ENCODE measurements around the gene SMARCAL1.

SMARCAL1 gene

GRCh38 chr2:216430811-216431530 lies 18.7 kb downstream of the SMARCAL1 start:
- no peak for TF ChIP-seq CTCF (IDR thresholded peaks at IDR 0.05; ENCODE audit: low read depth, low read length, missing control alignments)
- peaks cover 25% of the 10 kb centered on the region for H3K36me3 ChIP-seq (replicated peaks)
- H3K4me3 ChIP-seq (ENCODE audit: low read depth, low read length): no peak overlapping the region
- H3K27me3 ChIP-seq (replicated peaks): no peaks in the 10 kb centered on the region
- in situ Hi-C loops (cut with HindIII; ENCODE audit: low pct_ligation_motif_present, low sequenced_read_pairs): no loop called here
- no peak overlapping the region for H3K27ac ChIP-seq
- DNase-seq: no peak

- no peak overlapping the region for H3K4me3 ChIP-seq (ENCODE audit: low read depth, low read length)
- peaks cover 24% of the 10 kb centered on the region for H3K36me3 ChIP-seq (replicated peaks)
- no peaks in the 10 kb centered on the region for H3K27me3 ChIP-seq (replicated peaks)
- no peak for TF ChIP-seq CTCF (IDR thresholded peaks at IDR 0.05; ENCODE audit: low read depth, low read length, missing control alignments)
- H3K27ac ChIP-seq: no peak overlapping the region
- DNase-seq: no peak
- in situ Hi-C loops (cut with HindIII; ENCODE audit: low pct_ligation_motif_present, low sequenced_read_pairs): no loop called here
Observed at GRCh38 chr2:216431531-216431856, 19.2 kb downstream of the SMARCAL1 start.

- TF ChIP-seq CTCF (IDR thresholded peaks at IDR 0.05; ENCODE audit: low read depth, low read length, missing control alignments): no peak
- DNase-seq: peak; percentile 31
- peaks cover 31% of the 10 kb centered on the region for H3K36me3 ChIP-seq (replicated peaks)
- H3K27me3 ChIP-seq (replicated peaks): no peaks in the 10 kb centered on the region
- in situ Hi-C loops (cut with HindIII; ENCODE audit: low pct_ligation_motif_present, low sequenced_read_pairs): no loop called here
- no peak overlapping the region for H3K27ac ChIP-seq
- H3K4me3 ChIP-seq (ENCODE audit: low read depth, low read length): no peak overlapping the region
Observed at GRCh38 chr2:216436383-216436782, 24.1 kb downstream of the SMARCAL1 start.

GRCh38 chr2:216441308-216442010 lies 29.2 kb downstream of the SMARCAL1 start:
- Histone ChIP-seq H3K27me3 (replicated peaks) (no peaks in the 10 kb centered on the region), H3K36me3 (replicated peaks) (peaks cover 21% of the 10 kb centered on the region), H3K27ac (no peak overlapping the region), H3K4me3 (ENCODE audit: low read depth, low read length) (no peak overlapping the region)
- in situ Hi-C loops (cut with HindIII; ENCODE audit: low pct_ligation_motif_present, low sequenced_read_pairs): no loop called here
- TF ChIP-seq CTCF (IDR thresholded peaks at IDR 0.05; ENCODE audit: low read depth, low read length, missing control alignments): no peak
- DNase-seq: no peak

- no peak overlapping the region for H3K4me3 ChIP-seq (ENCODE audit: low read depth, low read length)
- H3K27me3 ChIP-seq (replicated peaks): no peaks in the 10 kb centered on the region
- DNase-seq: peak; percentile 9
- peaks cover 22% of the 10 kb centered on the region for H3K36me3 ChIP-seq (replicated peaks)
- in situ Hi-C loops (cut with HindIII; ENCODE audit: low pct_ligation_motif_present, low sequenced_read_pairs): no loop called here
- H3K27ac ChIP-seq: no peak overlapping the region
- no peak for TF ChIP-seq CTCF (IDR thresholded peaks at IDR 0.05; ENCODE audit: low read depth, low read length, missing control alignments)
Observed at GRCh38 chr2:216445501-216445900, 33.2 kb downstream of the SMARCAL1 start.

All from brain microvascular endothelial cell (primary cell).